ENCODE results near the gene PUSL1. TPM values are rescaled to one million over a fixed set of nuclear protein-coding genes. Genes with fewer than 3 reads are reported as not detected.

The PUSL1 gene
- total and polyA plus RNA-seq, 2 donors (not counting 3 experiments of a cell fraction or from before 2014, with no cell fraction given): 18.8 to 27.3 TPM

- Histone ChIP-seq H3K4me1 (ENCODE audit: control insufficient read depth, extremely low read depth, insufficient read depth, low read length) (peaks cover 19% of the 10 kb centered on the region), H3K9ac (replicated peaks; ENCODE audit: extremely low read depth, insufficient read depth, low read length) (no peak overlapping the region), H2AFZ (ENCODE audit: low read depth, low read length) (no peak overlapping the region), H4K20me1 (replicated peaks; ENCODE audit: control insufficient read depth, extremely low read depth, insufficient read depth, low read length) (no peaks in the 10 kb centered on the region), H3K4me2 (ENCODE audit: insufficient read depth, low read length) (no peak overlapping the region), H3K9me1 (replicated peaks; ENCODE audit: control insufficient read depth, extremely low read depth, insufficient read depth, low read length) (no peaks in the 10 kb centered on the region), H3K27me3 (ENCODE audit: control insufficient read depth in 2 of 2, insufficient read depth in 2 of 2, low read length in 2 of 2) (no peaks in the 10 kb centered on the region), H3K27ac (ENCODE audit: insufficient read depth, low read depth, low read length) (no peak overlapping the region), H3K36me3 (ENCODE audit: control insufficient read depth in 2 of 2, extremely low read depth in 1 of 2, insufficient read depth in 2 of 2, low read length in 2 of 2) (peaks cover 9 to 31% of the 10 kb centered on the region in 2 experiments), H3K79me2 (ENCODE audit: control insufficient read depth, insufficient read depth, low read length) (peaks cover 12% of the 10 kb centered on the region), H3K9me3 (replicated peaks; ENCODE audit: control insufficient read depth, insufficient read depth, low read length) (no peaks in the 10 kb centered on the region), H3K4me3 (replicated peaks in 1 of 3; ENCODE audit: insufficient read depth in 1 of 3, low read depth in 1 of 3, low read length in 3 of 3) (no peak overlapping the region)
- dilution Hi-C loops (cut with MboI; ENCODE audit: extremely low pct_ligation_motif_present, low sequenced_read_pairs): no loop called here
- no TSS peak for BruUV-seq (replicated peaks)
- FAIRE-seq: no peak
- TF ChIP-seq CTCF (IDR thresholded peaks at IDR 0.05; ENCODE audit: extremely low read depth in 1 of 2, insufficient read depth in 1 of 2, low read depth in 1 of 2, low read length in 2 of 2): no peak
- TF ChIP-seq JUN (IDR thresholded peaks at IDR 0.05; ENCODE audit: borderline replicate concordance, insufficient read depth, insufficient read length, low read depth): no peak
- TF ChIP-seq POLR2AphosphoS5 (IDR thresholded peaks at IDR 0.05; ENCODE audit: insufficient read depth, low read depth, low read length): no peak
- no peak for TF ChIP-seq FOS (IDR thresholded peaks at IDR 0.05; ENCODE audit: borderline replicate concordance, insufficient read depth, low read length)
- TF ChIP-seq POLR2A (IDR thresholded peaks at IDR 0.05; ENCODE audit: low read depth, low read length): no peak
- no peak for TF ChIP-seq GATA2 (IDR thresholded peaks at IDR 0.05; ENCODE audit: insufficient read depth, insufficient read length, low read depth, low read length)
- TF ChIP-seq MYC (IDR thresholded peaks at IDR 0.05; ENCODE audit: low read depth, low read length): no peak
- no peak for TF ChIP-seq MAX (IDR thresholded peaks at IDR 0.05; ENCODE audit: insufficient read depth, insufficient read length)
- no peak for TF ChIP-seq EZH2 (IDR thresholded peaks at IDR 0.05; ENCODE audit: borderline replicate concordance, low read depth, low read length, severe bottlenecking)
- no peak for DNase-seq (ENCODE audit: low read depth, low spot score)
- ChIA-PET POLR2A (no interaction called here), CTCF (no interaction called here)
- intact Hi-C loops (cut with micrococcal nuclease): no loop called here
Measured at GRCh38 chr1:1259119-1259488, 49.3 kb upstream of the PUSL1 start.
